GM19468 (cell line): ENCODE results near the gene MRPS16.
"Not testable (repeated sequence)": the region's sequence is repeated elsewhere in the genome, so short reads cannot be mapped to it uniquely, and the experiment has no call there.

Experiments used
- ATAC-seq: cut with Tn5 transposase; IDR thresholded peaks from one replicate; pipeline ENCODE4 v1.9.1; 2021; ENCODE audit warnings: mild to moderate bottlenecking, moderate library complexity, moderate number of reproducible peaks; ENCODE audit not compliant: unreplicated experiment; ENCODE audit errors: extremely low read depth

MRPS16 gene

GRCh38 chr10:73252445-73253224, at the start of gene MRPS16:
TSS of gene MRPS16 (minus strand) at chr10:73252644. CDS start at chr10:73252482, 162 bp downstream.
- peak; percentile 71 for ATAC-seq

DNA sequence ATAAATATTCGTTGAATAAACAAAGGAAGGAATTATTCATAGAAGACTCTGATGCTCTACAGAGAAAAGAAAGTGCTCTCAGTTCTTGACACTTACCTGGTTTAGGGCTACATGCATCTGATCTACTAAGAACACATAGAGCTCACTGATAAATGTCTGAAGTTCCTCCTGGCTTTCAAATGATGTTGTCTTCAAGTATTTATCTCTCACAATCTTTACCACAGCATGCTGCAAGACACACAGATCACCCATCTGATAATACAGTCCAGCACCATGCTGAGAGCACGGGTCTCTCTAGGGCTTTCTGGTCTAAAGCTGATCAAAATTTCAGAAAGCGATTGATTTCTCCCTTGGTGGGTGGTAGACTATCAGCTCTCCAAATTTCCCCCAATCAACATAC, 44.5 kb upstream of the MRPS16 start:
- ATAC-seq: no peak

DNA sequence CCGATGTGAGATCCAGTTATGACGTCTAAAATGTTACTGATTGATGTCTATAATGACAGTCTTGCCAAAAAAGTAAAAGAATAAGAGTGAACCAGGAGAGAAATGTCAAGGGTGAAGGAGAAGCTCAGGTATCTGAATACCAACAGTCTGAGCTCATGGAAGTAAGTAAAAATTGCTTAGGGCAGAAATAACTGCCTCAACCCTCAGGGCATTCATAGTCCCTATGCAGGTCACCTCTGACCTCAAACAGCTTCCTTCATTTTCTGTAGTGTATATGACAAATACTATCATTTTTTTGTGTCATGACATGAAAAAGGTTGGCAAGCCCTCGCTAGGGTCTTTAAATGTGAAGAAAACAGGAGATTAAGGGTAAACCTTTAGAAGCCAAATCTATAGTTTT, 41.0 kb upstream of the MRPS16 start:
- no peak for ATAC-seq

DNA sequence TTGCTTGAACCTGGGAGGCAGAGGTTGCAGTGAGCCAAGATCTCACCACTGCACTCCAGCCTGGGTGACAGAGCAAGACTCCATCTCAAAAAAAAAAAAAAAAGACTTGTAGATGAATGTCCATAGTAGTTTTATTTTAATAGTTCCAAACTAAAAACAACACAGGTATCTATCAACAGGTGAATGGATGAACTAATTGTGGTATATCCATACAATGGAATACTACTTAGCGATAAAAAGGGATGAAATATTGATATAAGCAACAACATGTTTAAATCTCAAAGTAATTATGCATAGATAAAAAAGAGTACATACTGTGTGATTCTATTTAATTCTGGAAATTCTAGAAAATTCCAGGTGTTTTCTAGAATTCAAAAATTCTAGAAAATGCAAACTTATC, 37.5 kb upstream of the MRPS16 start:
- ATAC-seq: no peak

- no peak for ATAC-seq
Measured at GRCh38 chr10:73287441-73287840, 35.0 kb upstream of the MRPS16 start.

GRCh38 chr10:73281097-73281496, 28.7 kb upstream of the MRPS16 start:
- no peak for ATAC-seq

GRCh38 chr10:73264423-73264822, 12.0 kb upstream of the MRPS16 start:
- no peak for ATAC-seq

DNA sequence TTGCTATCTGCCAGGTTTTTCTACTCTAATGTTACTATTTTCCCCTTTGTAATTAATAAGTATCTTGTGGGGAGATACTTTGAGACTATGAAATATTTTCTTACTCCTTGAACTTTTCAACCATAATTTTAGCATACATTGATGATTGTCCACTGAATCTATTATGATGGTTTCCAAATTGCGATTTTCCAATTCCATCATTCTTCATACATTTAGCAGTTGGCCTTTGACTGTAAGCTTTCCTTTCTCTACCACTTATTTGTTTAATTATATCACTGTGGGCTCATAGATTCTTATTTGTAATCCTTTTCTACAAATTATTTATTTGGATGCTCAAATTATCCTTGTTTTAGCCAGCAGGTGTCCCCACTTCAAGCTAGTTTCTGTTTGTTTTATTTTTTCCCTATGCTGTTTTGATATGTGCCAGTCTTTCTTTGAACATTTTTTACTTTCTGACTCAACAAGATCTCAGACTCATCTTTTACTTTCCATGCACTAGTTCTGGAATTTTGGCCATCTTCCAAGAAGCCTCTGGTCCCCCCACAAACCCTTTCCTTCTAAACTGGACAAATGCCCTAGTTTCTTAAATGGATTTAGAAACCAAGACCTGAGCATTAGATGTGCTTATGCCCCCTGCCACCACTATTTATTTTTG, 11.4 kb upstream of the MRPS16 start:
- no peak for ATAC-seq

DNA sequence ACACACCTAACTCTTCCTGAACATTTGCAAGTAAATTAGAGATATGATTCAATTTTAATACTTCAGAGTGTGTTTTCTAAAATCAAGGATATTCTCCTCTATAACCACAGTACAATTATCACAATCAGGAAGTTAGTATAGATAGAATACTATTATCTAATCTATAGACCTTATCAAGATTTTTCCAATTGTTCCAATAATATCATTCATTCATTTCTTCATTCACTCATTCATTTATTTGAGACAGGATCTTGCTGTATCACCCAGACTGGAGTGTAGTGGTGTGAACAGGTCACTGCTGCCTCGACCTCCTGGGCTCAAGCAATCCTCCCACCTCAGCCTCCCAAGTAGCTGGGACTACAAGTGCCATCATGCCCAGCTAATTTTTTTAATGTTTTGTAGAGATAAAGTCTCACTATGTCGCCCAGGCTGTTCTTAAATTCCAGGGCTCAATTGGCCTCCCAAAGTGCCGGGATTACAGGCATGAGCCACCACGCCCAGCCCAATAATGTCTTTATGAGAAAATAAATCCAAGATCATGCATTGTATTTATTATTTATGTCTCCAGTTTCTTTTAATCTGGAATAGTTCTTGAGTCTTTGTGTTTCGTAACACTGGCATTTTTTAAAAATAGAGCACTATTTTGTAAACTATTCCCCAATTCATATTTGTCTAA, 10.6 kb upstream of the MRPS16 start:
- ATAC-seq: no peak

DNA sequence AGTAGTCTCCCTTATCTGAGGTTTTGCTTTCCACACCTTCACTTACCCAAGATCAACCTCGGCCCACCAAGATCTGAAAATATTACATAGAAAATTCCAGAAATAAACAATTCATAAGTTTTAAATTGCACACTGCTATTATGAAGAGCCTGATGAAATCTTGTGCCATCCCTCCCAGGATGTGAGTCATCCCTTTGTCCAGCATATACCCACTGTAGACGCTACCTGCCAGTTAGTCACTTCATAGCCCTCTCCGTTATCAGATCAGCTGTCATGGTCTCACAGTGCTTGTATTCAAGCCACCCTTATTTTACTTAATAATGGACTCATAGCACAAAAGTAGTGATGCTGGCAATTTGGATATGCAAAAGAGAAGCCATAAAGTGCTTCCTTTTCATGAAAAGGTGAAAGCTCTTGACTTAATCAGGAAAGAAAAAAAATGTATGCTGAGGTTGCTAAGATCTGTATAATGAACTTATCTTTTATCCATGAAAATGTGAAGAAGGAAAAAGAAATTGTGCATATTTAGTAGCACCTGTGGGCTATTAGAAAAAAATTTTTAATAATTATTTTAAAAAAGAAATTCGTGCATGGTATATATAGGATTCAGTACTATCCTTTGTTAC, 9.8 kb upstream of the MRPS16 start:
- no peak for ATAC-seq

GRCh38 chr10:73261362-73261995, 9.0 kb upstream of the MRPS16 start:
- ATAC-seq: no peak

DNA sequence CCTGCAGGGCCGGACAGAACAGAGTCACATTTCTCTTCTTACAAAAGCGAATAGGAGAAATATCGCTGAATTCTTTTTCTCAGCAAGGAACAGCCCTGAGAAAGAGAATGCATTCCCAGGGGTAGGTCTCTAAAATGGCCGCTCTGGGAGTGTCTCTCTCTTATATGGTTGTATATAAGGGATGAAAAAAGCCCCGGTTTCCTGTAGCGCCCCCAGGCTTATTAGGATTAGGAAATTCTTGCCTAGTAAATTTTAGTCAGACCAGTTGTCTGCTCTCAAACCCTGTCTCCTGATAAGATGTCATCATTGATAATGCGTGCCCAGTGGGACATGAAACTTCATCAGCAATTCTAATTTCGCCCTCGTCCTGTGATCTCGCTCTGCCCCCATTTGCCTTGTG, 6.2 kb upstream of the MRPS16 start:
- not testable (repeated sequence) for ATAC-seq

DNA sequence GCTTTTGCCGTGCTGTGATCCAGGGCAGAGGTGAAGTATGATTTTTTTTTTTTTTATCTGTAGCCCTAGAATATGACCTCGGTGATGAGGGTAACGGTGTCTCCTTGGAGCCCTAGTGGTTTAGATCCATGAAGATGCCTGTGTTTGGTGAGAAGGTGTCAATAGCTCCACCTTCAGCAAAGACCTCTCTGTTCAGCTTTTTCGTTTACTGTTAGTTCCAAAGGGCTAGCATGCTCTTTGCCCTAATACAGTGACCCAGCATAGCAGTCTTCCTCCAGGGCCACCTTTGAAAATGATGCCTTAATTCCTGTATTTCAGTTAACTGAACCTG, 746 bp upstream of the MRPS16 start:
- ATAC-seq: no peak

DNA sequence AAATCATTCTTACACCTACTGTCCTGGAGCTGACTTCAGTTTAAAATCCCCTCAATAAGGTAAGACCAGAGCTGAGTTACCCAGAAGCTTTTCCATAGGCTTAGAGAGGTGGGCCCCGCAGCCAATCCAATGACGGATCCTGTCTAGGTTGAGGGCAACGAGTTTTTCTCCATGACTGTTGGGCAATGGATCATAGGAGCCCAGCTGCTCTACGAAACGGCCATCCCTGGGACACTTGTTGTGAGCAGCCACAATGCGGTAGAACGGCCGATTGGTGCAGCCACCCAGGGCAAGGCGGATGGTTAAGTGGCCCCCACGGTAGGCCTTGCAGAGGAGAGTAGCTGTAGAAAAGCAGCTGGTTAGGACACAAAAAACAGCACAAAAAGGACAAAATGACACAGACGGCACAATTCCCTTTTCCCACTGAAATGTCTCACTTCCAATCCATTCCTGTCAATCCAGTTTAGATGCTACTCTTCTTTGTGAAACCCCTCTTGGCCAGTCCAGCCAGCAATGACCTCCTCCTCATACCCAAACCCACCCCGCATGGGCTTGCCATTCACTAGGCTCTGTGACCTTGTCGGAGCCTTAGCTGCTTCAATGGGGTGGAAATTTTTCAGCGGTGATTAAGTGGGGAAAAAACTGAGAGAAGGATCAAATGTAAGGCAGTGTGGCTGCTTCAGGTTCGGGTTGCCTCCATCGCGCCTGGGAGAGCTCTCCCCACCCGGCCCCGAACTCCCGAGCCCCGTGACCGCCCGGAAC, 580 bp downstream of the MRPS16 start:
- no peak for ATAC-seq

DNA sequence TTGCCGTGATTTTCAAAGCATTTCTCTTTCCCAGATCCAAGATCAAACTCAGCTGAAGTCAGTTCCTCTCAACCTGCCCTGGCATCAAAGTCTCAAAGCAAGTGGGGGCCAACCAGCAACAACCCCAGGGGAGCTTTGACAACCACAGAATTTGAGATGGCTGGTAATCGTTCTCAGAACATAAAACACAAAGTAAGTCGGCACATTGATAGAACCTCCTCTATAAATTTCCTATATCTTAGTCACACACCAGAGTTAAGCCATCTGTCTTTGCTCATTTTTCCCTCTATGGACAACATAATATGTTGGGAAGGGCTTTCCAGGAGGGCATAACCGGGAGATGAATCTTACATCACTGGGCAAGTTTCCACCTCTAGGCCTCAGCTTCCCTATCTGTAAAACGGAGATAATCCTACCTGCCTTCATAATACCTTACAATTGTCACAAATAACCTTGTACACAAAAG, 4.2 kb downstream of the MRPS16 start:
- no peak for ATAC-seq

GRCh38 chr10:73247509-73248258, 4.8 kb downstream of the MRPS16 start:
- no peak for ATAC-seq

- peak; percentile 74 for ATAC-seq
Measured at GRCh38 chr10:73246646-73247508, 5.6 kb downstream of the MRPS16 start, which contains the start of gene DNAJC9. TSS of gene DNAJC9 (minus strand) at chr10:73247255. CDS start at chr10:73247189, 66 bp downstream.

DNA sequence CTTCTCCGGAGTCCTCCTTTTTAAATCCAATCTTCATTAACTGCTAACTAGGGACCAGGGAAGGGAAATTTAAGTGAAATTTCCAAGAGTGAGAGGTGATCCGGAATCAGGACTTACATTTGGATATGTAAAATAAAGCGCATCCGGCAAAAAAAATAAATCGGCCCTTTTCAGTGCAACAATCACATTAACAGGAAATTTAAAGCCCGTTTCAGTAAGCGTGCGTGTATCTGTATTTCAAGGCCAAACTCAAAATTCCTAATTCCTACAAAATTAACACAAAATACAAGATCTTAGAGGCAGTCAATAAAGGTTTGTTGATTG, 6.2 kb downstream of the MRPS16 start:
- ATAC-seq: no peak
